Aorta (tissue), 5 donors: ENCODE results near the gene ERC1. TPM values are rescaled to one million over a fixed set of nuclear protein-coding genes. Genes with fewer than 3 reads are reported as not detected.
"Not testable (repeated sequence)": the region's sequence is repeated elsewhere in the genome, so short reads cannot be mapped to it uniquely, and the experiment has no call there.

ENCODE experiments used
- ATAC-seq: fragments of 200-7000 bp; cut with Tn5 transposase; one replicate; pipeline ENCODE4 v1.9.1; 2022; ENCODE audit warnings: moderate library complexity; ENCODE audit not compliant: low FRiP score
- DNase-seq, 2 donors: peaks; one replicate each; pipeline ENCODE4 v3.0.0-alpha.2; 2020
- H3K27ac ChIP-seq, 2 donors: one replicate each; pipeline ENCODE4 v1.5.1; 2013; ENCODE audit warnings: low read length in 2 of 2, mild to moderate bottlenecking in 2 of 2, moderate library complexity in 2 of 2, control low read depth in 1 of 2, inconsistent platforms in 1 of 2, low read depth in 1 of 2
- H3K27me3 ChIP-seq, 2 donors: one replicate each; pipeline ENCODE4 v1.6.1; 2013; ENCODE audit warnings: control low read depth in 1 of 2, low read length in 1 of 2, mild to moderate bottlenecking in 1 of 2, moderate library complexity in 1 of 2; ENCODE audit not compliant: insufficient read depth in 2 of 2, control insufficient read depth in 1 of 2
- H3K36me3 ChIP-seq, 2 donors: one replicate each; pipeline ENCODE4 v1.6.1; 2013; ENCODE audit warnings: control low read depth in 1 of 2, low read length in 1 of 2, mild to moderate bottlenecking in 1 of 2; ENCODE audit not compliant: insufficient read depth in 2 of 2, control insufficient read depth in 1 of 2
- H3K4me1 ChIP-seq, 2 donors: one replicate each; pipeline ENCODE4 v1.6.1; 2013; ENCODE audit warnings: low read length in 2 of 2, control low read depth in 1 of 2, mild to moderate bottlenecking in 1 of 2, moderate library complexity in 1 of 2; ENCODE audit not compliant: insufficient read depth in 2 of 2, control insufficient read depth in 1 of 2
- H3K4me3 ChIP-seq, 2 donors: one replicate each; pipeline ENCODE4 v1.5.1; 2013; ENCODE audit warnings: low read length in 2 of 2, control low read depth in 1 of 2, mild to moderate bottlenecking in 1 of 2
- H3K9me3 ChIP-seq: one replicate; pipeline ENCODE4 v1.6.1; 2013; ENCODE audit warnings: mild to moderate bottlenecking, low read length; ENCODE audit not compliant: control insufficient read depth
- WGBS, 2 donors: extraction: QIAGEN DNeasy Blood & Tissue Kit; methylation state at CpG; one replicate each; pipeline ENCODE4 v1.1.7; 2013; 5-methylcytosine and 5-hydroxymethylcytosine counted together
- intact Hi-C, 2 donors: fragments of 100-400 bp; cut with DNase I; formaldehyde crosslinking; loops; one replicate each; pipeline versions ENCODE4 v1.14.2 to v1.15.0; 2022
- polyA plus RNA-seq, 2 donors: library from polyadenylated mRNA; stranded (reverse); fragments of 200-250 nt; gene quantifications; one replicate each; pipeline ENCODE4 v1.2.3, GENCODE V29; 2013
- total RNA-seq, 2 donors: library from RNA; stranded (reverse); fragmentation: NEBNext Ultra II Directional; extraction: Animal tissue kit (Norgen Biotek cat#: 25700); gene quantifications; one replicate each; pipeline ENCODE4 v1.2.1, GENCODE V29; 2021
- donor health status: healthy with polysubstance abuse.
- donor health status: Bipolar disorder and iron deficiency.
- donor health status: DM: no; HTN: no; CAD: no.
- donor health status: DM: no; HTN: no; CAD: no.
- donor health status: DM: yes; HTN: yes; CAD: no.

The ERC1 gene
- total and polyA plus RNA-seq, 4 donors = 8.1 to 99.8 (median 45.3) TPM

DNA sequence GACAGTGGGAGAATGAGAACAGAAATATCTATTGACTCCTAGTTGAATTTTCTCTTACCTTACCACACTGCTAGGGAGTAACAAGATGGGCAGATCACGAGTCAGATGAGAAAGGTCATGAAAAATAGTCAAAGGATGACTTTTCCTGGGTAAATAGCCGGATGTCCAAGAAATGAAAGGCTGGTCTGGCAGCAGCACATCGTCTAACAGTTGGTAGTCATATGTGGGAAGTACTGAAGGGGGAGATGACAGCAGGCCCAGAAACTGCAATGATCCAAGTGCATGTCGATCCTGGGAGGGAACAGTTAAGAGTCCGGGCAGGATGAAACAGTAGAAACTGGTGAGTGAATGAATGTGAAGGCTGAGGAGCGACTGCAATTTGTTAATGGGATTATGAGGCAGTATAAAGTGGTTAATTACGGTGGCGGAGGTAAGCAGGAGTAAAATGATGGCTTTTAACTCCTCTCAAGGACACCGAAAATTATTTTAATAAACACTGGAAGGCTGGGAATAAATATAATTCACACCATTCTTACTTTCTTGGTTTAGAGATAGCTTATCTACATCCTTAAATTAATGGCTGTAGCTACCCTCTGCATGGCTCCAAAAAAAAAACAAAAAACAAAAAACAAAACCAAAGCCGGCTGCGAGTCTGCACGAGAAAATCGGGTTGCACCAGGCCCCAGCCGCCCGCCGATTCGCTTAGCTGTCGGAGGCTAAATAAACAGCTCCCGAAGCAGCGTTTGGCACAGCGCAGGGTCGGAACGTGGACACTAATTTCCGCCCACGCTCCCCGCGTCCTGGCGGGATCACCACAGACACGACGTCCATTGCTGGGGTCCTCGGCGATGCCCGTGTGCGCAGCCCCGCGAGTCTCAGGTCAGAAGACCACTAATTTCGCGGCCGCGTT, 1.0 kb upstream of the ERC1 start:
- Histone ChIP-seq H3K4me3 (peak overlapping the region; percentile 75 to 85), H3K9me3 (no peaks in the 10 kb centered on the region), H3K27ac (peak overlapping the region; percentile 64 to 93), H3K36me3 (no peaks in the 10 kb centered on the region), H3K4me1 (no peaks in the 10 kb centered on the region), H3K27me3 (no peaks in the 10 kb centered on the region)
- ATAC-seq (peak; percentile 77), DNase-seq (peak; percentile 82 to 91)
- intact Hi-C loops = loop anchor here (2.0 to 5.0 kb wide), 2 partner anchors 39 to 92 kb away; no protein-coding TSS in a partner anchor
- 1% methylated on average over 40 of the region's 40 CpGs for WGBS, 2 donors

DNA sequence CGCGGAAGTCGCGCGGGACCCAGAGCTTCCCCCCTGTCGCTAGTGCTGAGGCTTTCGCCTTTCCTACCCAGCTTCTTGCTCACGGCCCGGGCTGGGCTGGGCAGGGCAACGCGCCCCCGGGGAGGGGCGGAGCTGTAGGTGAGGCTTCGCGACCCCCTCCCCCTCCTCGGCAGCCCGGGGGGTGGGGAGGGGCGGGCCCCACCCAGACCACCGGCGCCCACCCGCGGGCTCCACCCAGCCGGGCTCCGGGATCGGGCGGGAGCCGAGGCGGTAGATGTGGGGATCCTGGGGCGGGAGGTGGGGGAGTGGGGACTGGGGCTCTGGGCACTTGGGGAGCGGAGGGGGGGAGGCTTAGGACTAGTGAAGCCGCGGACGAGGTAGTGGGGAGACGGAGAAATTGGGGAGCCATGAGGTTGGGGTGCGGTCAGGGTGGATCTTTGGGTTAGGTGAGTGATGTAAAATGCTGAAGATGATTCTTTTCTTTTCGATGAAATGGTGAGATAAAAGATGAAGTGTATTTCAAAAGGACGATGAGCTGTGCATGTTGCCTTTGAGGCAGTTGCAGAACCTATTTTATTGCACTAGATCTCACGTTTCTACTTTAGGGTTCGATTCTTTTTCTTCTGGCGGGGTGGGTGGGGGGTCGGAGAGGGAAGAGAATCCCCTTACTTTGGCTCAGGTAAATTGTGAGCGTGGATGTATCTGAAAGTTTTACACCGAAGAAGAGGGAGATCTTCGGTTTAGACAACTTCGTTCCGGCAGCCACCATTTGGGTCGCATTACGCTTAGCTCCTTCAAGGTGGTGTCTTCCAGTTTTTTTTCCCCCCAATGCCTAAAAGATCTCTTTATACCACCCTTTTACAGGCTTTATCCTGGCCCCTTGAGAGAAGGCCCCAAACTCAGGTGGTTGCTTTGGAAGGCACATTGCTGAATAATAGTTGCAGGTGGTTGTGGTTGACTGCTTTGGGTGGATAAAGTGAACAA, 619 bp downstream of the ERC1 start:
- DNase-seq = peak in 1 of 2 donors; percentile 80
- H3K4me3 ChIP-seq = peak overlapping the region; percentile 75 to 85
- H3K27me3 ChIP-seq = no peaks in the 10 kb centered on the region
- no peaks in the 10 kb centered on the region for H3K36me3 ChIP-seq
- peak overlapping the region; percentile 20 to 64 for H3K27ac ChIP-seq
- peak; percentile 23 for ATAC-seq
- H3K9me3 ChIP-seq = no peaks in the 10 kb centered on the region
- 4% methylated on average over 35 to 48 of the region's 48 CpGs for WGBS, 2 donors
- intact Hi-C loops = loop anchor here (2.0 to 5.0 kb wide), 2 partner anchors 41 to 91 kb away; no protein-coding TSS in a partner anchor
- no peaks in the 10 kb centered on the region for H3K4me1 ChIP-seq

DNA sequence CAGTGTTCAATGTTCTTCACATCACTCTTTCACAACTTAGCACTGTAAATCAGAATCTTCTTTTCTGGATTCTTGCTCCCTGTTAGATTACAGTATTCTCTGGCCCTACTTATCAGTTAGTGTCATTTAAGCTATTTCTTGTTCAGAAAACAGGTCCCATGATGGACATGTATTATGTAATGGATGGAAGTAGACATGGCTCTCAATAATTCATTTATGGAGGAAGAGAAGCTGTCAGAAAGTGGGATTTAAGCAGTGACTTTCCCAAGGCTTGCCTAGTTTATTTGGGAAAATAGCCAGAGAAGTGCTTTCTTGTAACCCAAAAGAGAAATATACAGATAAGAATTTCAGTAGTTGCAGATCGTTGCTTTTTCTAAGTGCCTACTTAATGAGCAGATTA, 1.6 kb downstream of the ERC1 start:
- Histone ChIP-seq H3K27ac (no peak overlapping the region), H3K4me1 (no peaks in the 10 kb centered on the region), H3K36me3 (no peaks in the 10 kb centered on the region), H3K27me3 (no peaks in the 10 kb centered on the region), H3K9me3 (no peaks in the 10 kb centered on the region), H3K4me3 (no peak overlapping the region)
- ATAC-seq (no peak), DNase-seq (no peak)
- WGBS, 2 donors = 3 to 7% methylated on average over 1 of the region's 1 CpG
- intact Hi-C loops = loop anchor here (5.0 kb wide), 1 partner anchor 90 kb away; no protein-coding TSS in a partner anchor

DNA sequence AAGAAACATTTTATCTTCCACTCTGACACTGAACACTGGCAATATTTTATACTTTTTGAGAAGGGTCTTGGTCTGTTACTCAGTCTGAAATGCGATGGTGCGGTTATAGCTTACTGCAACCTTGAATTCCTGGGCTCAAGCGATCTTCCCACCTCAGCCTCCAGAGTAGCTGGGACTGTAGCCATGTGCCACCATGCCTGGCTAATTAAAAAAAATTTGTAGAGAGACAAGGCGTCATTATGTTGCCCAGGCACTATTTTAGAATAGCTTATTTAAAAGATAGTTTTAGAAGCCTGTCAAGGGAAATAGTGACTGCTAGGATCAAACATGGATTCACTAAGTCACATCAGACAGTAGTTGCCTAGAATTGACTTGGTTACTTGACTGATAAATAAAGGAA, 5.9 kb downstream of the ERC1 start:
- no peaks in the 10 kb centered on the region for H3K9me3 ChIP-seq
- peaks cover 0 to 3% of the 10 kb centered on the region in 2 donors for H3K36me3 ChIP-seq
- ATAC-seq = no peak
- DNase-seq = no peak
- intact Hi-C loops = no loop called here
- no peaks in the 10 kb centered on the region for H3K27me3 ChIP-seq
- no peak overlapping the region for H3K4me3 ChIP-seq
- no peak overlapping the region for H3K27ac ChIP-seq
- peaks cover 0 to 2% of the 10 kb centered on the region in 2 donors for H3K4me1 ChIP-seq
- WGBS, 2 donors = 85 to 91% methylated on average over 4 of the region's 4 CpGs

DNA sequence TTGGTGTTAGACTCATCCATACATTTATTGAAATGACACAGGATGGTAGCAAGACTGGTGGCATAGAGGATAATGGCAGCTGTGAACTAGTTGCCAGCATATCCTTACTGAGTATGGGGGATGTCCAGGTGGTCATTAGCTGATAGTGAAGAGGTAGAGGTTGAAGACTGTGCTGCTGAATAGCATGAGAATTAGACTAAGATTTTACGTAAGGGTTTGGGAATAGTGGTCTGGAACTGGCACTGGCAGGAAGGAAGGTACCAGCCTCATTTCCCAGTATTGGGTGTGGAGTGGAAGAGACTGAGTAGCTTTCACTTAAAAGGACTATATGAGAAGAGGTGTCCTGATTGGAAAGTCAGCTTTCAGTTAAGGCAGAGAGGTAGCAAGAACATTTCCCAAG, 6.5 kb downstream of the ERC1 start:
- H3K4me1 ChIP-seq = peaks cover 0 to 2% of the 10 kb centered on the region in 2 donors
- ATAC-seq = no peak
- H3K4me3 ChIP-seq = no peak overlapping the region
- no peak for DNase-seq
- no peaks in the 10 kb centered on the region for H3K27me3 ChIP-seq
- peak overlapping the region in 1 of 2 donors; percentile 12 for H3K27ac ChIP-seq
- no peaks in the 10 kb centered on the region for H3K9me3 ChIP-seq
- WGBS, 2 donors = 71 to 78% methylated on average over 1 of the region's 1 CpG
- intact Hi-C loops = no loop called here
- H3K36me3 ChIP-seq = peaks cover 0 to 3% of the 10 kb centered on the region in 2 donors

DNA sequence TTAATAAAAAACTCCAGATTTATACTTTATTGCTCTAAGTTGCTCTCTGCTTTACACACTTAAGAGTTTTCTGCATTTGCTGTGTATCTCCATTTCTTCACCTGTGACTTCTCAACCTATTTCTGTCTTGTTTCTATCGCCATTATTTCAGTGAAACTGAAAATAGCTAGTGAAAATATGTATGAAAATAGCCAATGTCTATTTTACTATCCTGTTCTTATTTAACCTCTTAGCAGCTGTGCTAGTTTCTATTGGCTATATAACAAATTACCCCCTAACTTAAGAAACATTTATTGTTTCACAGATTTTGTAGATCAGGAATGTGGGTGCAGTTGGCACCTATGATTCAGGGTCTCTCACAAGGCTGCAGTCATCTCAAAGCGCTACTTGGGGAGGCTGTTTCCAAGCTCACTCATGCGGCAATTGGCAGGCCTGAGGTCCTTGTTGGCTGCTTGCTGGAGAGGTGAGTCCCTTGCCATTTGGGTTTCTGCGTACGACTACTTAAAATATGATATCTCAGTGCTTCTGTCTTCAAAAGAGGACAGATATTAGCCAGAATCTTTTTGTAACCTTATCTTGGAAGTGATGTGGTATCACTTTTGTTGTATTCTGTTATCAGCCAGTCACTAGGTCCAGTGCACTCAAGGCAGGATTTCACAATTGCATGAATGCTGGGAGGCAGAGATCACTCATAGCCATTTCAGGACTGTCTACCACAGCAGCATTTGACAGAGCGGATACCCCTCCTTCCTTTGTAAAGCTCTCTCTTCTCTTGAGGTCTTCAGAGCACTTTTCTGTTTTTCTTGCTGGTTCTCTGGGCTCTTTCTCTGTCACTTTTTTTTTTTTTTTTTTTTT, 7.2 kb downstream of the ERC1 start:
- intact Hi-C loops = no loop called here
- DNase-seq = no peak
- H3K4me1 ChIP-seq = peaks cover 0 to 2% of the 10 kb centered on the region in 2 donors
- WGBS, 2 donors = 30 to 34% methylated on average over 6 of the region's 6 CpGs
- no peak overlapping the region for H3K4me3 ChIP-seq
- H3K9me3 ChIP-seq = no peaks in the 10 kb centered on the region
- H3K36me3 ChIP-seq = peaks cover 0 to 3% of the 10 kb centered on the region in 2 donors
- H3K27ac ChIP-seq = peak overlapping the region in 1 of 2 donors; percentile 71
- no peak for ATAC-seq
- no peaks in the 10 kb centered on the region for H3K27me3 ChIP-seq

DNA sequence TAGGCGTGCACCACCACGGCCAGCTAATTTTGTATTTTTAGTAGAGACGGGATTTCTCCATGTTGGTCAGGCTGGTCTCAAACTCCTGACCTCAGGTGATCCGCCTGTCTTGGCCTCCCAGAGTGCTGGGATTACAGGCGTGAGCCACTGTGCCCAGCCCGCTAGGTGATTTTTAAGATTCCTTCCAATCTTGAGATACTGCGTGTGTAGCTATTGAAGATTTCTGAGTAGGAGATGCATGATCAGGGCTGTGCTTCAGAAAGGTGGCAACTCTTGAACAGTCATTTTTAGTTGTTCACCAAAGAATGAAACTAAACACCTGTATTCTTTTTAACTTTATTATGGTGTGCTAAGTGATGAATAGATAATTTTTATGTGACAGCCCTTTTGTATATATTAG, 8.7 kb downstream of the ERC1 start:
- DNase-seq, H3K36me3 ChIP-seq, H3K27ac ChIP-seq, H3K9me3 ChIP-seq, intact Hi-C loops, H3K4me1 ChIP-seq, H3K27me3 ChIP-seq, H3K4me3 ChIP-seq, ATAC-seq: not testable (repeated sequence)
- 97 to 99% methylated on average over 7 of the region's 7 CpGs for WGBS, 2 donors

DNA sequence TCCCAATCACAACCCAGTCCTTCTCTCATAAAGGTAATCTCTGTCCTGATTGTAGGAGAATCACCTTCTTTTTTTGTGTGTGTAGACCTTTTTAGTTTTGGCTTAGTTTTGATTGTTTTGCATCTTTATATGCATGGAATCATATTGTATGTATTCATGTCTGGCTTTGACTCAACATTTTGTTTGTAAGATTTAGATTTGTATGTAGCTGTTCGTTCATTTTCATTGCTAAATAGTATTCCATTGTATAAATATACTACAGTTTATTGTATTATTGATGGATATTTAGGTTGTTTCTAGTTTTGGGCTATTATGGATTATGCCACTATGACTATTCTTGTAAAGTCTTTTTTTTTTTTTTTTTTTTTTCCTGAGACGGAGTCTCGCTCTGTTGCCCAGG, 10.5 kb downstream of the ERC1 start:
- WGBS, 2 donors = 97 to 99% methylated on average over 3 of the region's 3 CpGs
- Histone ChIP-seq H3K4me3 (no peak overlapping the region), H3K36me3 (peaks cover 0 to 3% of the 10 kb centered on the region in 2 donors), H3K27me3 (no peaks in the 10 kb centered on the region), H3K4me1 (peaks cover 0 to 2% of the 10 kb centered on the region in 2 donors), H3K27ac (no peak overlapping the region), H3K9me3 (no peaks in the 10 kb centered on the region)
- ATAC-seq (no peak), DNase-seq (no peak)
- intact Hi-C loops = no loop called here
